HG03354 (cell line): ENCODE results near the gene C19orf38.
"Not testable (repeated sequence)": the region's sequence is repeated elsewhere in the genome, so short reads cannot be mapped to it uniquely, and the experiment has no call there.

Source experiments
- ATAC-seq: cut with Tn5 transposase; IDR thresholded peaks from one replicate; pipeline ENCODE4 v1.9.1; 2021; ENCODE audit warnings: mild to moderate bottlenecking; ENCODE audit not compliant: unreplicated experiment, poor library complexity, severe bottlenecking

C19orf38 gene

DNA sequence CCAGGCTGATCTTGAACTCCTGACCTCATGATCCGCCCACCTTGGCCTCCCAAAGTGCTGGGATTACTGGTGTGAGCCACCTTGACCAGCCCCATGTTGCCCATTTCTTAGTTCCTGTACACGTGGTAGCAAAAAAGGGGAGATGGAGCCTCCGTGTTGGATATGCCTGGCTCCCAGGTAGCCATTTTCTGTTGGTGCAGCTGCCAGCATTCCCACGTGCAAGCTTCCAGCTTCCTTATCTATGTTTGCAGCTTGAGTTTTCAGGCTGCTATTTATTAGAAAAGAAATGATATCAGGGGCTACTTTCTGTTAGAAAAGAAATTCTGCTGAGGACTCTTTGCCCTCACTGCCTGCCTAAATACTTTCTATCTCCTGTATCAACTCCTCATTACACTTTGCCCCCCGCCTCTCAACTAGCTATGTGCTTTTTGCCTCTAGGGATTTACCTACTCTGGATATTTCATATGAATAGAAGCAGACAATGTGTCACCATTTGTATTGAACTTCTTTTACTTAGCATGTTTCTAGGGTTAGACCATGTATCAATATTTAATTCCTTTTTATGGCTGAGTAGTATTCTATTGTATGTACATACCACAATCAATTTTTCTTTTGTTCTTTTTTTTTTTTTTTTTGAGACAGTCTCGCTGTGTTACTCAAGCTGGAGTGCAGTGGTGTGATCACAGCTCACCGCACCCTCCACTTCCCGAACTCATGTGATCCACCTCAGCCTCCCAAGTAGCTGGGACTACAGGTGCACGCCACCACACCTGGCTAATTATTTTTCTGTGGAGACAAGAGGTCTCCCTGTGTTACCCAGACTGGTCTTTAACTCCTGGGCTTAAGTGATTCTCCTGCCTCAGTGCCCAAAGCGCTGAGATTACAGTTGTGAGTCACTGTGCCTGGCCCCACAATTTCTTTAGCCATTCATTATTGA, 8.8 kb upstream of the C19orf38 start:
- ATAC-seq = no peak

DNA sequence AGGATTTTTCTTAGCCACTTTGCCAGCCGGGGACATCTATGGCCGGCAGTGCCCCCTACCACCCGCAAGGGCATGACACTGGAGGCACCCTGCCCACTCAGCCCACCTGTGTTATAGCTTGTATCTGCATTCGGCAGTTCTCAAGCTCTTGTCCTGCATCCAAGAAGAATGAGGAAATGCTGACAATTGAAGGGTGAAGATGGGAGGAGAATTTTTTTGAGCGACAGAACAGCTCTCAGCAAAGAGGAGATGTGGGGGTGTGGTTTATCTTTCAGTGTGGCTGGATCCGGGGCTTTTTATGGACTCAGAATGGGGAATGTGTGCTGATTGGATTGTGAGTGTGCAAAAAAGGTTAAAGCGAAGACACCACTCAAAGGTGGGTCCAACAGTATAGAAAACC, 5.4 kb upstream of the C19orf38 start:
- ATAC-seq = no peak

DNA sequence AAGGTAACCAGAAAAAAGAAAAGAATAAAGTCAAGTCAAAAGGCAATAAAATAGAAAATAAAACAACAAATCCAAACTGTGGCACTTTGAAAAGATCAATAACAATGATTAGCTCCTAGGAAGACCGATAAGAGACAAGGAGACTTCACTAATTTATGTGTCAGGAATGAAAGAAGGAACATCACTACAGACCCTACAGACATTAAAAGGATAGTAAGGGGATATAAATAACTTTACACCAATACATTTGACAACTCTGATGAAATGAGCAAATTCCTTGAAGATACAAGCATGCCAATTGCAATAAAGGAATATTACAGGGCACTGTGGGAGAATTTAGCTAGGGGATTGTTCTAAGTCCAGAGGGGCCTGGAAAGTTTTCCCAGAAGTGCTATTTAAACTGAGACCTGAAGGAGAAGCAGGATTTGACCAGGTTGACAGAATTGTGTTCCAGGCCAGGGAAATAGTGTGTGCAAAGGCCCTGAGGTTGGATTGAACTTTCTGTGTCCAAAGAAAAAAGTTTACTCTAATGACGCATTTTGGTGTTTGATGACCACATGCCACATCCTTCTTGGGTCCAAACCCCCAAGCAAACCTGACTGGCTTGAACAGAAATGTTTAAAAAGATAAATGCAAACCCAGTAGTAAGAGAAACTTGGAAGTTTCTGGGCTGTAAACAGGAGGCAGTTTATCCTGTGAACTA, 1.6 kb upstream of the C19orf38 start:
- no peak for ATAC-seq

DNA sequence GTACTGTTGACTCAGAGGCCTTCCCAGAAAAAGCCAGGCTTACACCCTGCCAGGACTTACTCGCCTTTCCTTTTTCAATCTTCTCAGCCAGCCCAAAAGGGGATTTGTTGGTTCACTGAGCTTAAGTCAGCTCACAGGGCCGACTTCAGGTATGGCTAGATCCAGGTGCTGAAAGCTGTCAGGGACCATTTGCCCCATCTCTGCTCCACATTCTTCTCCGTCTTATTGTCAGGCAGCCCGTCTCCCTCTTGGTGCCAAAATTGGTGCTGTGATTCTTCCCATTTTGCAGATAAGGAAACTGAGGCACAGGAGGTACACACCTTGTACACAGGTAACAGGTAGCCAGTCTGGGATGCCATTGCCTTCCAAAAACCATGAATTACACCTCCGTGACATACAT, 2.4 kb downstream of the C19orf38 start:
- ATAC-seq = no peak

DNA sequence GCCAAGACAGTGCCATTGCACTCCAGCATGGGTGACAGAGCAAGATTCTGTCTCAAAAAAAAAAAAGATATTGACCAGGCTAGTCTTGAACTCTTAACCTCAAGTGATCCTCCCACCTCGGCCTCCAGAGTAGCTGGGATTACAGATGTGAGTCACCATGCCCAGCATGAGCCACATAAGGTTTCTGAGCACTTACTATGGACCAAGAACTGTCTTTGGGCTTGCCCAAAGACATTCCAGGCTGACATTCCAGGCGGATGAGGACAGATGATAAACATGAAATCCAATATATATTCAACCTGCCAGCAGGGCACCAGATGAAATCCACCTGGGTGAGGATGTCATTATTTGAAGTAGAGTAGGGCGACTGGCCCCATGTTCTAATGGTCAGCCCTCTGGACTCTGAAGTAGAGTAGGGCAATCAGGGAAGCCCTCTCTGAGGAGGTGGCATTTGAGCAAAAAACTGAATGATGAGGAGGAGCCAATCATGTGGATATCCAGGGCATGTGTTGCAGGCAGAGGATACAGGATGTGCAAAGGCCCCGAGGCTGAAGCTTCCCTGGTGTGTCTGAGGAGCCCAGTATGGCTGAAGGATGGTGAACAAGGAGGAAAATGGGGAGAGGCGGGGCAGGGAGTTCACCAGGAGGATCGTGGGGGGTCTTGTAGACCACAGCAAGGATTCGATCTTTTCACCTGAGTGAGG, 4.0 kb downstream of the C19orf38 start:
- no peak for ATAC-seq

DNA sequence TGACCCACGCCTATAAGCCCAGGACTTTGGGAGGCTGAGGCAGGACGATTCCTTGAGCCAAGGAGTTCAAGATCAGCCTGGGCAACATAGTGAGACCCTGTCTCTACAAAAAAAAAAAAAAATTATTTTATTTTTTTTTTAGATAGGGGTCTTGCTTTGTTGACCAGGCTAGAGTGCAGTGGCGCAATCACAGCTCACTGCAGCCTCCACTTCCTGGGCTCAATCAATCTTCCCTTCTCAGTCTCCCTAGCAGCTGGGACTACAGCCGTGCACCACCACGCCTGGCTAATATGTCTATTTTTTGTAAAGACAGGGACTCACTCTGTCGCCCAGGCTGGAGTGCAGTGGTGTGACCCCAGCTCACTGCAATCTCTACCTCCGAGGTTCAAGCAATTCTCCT, 4.7 kb downstream of the C19orf38 start:
- no peak for ATAC-seq

DNA sequence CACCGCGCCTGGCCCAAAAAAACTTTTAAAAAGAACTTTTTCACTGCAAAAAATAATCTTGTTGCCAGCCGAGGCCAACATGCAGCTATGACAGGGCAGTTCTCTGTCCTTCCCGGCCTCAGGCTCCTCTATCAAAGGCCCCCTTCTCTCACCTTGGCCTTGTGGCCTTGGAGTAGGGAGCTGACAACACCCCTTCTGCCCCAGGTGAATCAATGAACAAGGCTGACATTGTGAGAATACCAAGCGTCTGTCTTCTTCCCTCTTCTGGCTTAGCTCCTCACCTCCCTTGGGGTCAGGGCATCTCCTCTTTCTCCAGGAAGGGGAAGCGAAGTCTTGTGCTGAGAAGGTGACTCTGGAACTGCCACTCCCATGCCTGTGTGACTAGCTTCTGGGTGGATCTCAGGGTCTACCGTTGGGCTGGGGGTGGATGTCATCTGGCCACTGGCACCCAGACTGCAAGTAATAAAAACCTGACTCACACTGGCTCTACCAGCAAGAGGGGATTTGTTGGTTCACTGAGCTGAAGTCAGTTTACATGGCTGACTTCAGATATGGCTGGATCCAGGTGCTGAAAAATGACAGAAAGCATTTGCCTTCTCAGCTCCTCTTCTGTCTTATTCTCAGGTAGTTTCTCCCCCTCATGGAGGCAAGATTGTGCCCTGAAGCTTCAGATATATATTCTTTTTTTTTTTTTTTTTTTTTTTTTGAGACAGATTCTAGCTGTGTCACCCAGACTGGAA, 6.3 kb downstream of the C19orf38 start:
- no peak for ATAC-seq

DNA sequence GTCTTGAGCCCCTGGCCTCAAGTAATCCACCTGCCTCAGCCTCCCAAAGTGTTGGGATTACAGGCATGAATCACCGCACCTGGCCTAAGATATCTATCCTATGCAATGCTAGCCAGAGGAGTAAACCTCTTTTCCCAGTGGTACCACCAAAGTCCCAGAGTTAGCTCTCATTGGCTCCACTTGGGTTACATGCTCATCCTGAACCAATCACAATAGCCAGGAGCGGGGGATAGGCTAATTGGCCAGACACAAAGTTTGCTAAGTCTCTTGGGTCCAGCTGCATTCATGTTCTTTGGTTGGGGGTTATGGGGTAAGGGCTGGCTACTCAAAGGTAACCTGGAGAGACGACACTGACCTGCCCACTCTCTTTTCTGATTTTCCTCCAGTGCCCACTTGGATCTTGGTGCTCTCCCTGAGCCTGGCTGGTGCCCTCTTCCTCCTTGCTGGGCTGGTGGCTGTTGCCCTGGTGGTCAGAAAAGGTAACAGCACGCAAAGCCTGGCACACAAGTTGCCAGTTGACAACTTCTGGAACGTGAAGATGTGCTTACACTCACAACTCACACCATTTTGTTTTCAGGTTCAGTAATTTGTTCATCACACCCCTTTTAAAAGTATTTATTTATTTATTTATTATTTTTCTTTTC, 7.8 kb downstream of the C19orf38 start:
- no peak for ATAC-seq

DNA sequence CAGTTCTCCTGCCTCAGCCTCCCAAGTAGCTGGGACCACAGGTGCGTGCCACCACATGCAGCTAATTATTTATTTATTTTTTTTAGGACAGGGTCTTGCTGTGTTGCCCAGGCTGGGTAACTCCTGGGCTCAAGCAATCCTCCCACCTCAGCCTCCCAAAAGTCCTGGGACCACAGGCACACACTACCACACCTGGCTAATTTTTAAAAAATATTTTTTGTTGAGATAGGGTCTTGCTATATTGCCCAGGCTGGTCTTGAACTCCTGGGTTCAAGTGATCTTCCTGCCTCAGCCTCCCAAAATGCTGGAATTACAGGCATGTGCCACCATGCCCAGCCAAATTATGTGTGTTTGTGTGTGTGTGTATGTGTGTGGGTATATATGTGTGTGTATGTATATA, 8.7 kb downstream of the C19orf38 start:
- ATAC-seq = not testable (repeated sequence)

DNA sequence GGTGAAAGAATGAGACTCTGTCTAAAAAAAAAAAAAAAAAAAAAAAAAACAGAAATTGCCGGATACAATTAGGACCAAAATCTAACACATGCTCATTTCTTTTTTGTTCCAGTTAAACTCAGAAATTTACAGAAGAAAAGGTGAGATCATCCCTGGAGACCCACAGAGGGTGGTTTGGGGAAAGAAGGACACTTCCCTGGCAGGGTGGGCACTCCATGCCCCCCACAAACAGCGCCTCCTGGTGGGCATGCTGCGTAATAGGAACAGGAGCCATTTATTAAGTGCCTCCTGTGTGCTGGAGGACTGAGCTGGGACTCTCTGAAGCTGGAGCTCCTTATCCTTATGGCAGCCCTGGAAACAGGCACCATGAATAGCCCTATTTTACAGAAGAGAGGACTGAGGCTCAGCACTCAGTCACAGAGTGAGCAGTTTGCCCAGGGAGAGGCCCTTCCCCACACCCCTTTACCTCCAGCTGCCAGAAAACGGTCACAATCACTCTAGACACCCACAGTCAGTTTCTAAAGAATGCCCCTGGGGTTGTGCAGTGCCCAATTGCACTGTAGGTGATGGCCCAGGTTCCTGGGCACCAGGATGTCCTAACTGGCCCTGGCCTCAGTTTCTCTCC, 10.1 kb downstream of the C19orf38 start:
- no peak for ATAC-seq

DNA sequence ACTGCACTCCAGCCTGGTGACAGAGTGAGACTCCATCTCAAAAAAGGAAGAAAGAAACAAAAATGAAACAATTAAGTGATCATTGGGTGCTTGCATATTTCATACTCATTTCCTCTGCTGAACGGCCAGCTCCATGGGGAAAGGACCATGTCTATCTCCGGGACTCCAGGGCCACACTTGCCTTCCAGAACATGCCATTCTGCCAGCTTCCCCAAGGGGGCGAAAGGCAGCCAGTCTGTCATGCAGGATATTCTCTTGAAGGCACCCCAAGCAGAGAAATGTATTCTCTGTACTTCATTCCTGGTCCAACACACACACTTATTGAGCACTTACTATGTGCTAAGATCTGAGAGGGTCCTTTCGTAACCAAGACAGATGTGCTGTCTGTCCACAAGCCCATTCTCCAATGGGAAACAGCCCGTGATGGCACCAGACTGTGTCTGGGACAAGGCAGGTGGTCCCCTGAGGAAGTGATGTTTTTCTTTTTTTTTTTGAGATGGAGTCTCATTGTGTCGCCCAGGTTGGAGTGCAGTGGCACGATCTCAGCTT, 13.0 kb downstream of the C19orf38 start:
- ATAC-seq = no peak

DNA sequence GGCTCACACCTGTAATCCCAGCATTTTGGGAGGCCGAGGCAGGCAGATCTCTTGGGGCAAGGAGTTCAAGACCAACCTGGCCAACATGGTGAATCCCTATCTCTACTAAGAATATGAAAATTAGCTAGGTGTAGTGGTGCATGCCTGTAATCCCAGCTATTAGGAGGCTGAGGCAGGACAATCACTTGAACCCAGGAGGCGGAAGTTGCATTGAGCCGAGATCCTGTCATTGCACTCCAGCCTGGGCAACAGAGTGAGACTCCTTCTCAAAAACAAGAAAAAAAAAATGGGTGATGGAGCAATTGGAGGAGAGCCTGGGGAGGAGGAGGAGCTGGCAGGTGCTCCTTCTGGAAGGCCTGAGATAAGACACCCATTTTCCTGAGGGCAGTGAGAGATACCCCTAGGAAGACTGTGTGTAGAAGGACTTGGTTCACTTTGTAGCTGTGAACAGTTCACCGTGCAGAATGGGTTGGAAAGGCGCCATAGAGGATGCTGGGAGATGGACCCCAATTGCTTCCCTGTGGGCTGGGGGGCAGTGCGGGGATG, 14.4 kb downstream of the C19orf38 start:
- ATAC-seq = no peak

DNA sequence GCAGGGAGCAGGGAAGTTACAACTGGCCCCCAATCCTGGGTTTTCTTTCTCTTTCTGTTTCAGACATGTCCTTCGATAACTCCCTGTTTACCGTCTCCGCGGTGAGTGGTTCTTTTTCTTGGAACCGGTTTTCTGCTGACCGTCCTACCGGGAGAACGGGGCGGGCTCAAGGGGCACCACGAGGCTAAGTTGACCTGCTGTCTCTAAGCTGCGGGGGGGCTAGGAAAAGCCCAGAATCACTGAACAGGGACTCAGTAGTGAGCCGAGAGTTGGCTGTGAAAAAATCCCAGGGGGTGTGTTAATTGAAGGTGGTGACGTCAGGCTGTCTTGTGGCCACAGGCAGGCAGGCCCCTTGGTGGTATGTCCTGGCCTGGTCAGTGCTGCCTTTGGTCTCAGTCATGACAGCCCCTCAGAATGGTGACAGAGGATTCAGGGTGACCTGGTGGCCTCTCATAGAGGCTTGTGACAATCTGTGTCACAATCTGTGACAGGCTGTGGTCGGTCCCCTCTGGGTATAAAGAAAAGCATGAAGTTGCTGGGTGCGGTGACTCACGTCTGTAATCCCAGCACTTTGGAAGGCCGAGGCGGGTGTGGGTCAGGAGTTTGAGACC, 15.0 kb downstream of the C19orf38 start:
- ATAC-seq = no peak

DNA sequence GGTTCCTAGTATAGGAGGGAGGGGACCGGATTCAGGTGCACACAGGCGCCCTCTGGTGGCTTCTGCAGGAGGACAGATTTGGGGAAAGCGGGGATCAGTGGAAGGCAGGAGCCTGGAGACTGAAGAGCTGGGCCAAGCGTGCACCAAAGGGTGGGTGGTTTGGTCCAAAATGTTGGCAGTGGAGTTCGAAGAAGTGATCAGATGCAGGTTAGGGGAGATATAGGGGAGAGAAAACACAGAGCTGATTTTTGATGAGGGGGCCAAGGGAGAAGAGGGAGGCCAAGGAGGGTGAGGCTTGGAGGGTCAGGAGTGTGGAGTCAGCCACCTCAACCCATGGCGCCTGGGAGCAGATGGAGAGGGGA, 16.3 kb downstream of the C19orf38 start:
- ATAC-seq = no peak

DNA sequence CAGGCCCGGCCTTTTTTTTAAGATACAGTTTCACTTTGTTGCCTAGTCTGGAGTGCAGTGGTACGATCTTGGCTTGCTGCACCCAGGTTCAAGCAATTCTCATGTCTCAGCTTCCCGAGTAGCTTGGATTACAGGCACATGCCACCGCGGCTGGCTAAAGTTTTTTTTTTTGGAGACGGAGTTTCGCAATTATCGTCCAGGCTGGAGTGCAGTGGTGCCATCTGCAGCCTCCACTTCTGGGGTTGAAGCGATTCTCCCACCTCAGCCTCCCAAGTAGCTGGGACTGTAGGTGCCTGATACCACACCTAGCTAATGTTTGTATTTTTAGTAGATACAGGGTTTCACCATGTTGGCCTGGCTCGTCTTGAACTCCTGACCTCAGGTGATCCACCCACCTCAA, 18.3 kb downstream of the C19orf38 start:
- no peak for ATAC-seq

DNA sequence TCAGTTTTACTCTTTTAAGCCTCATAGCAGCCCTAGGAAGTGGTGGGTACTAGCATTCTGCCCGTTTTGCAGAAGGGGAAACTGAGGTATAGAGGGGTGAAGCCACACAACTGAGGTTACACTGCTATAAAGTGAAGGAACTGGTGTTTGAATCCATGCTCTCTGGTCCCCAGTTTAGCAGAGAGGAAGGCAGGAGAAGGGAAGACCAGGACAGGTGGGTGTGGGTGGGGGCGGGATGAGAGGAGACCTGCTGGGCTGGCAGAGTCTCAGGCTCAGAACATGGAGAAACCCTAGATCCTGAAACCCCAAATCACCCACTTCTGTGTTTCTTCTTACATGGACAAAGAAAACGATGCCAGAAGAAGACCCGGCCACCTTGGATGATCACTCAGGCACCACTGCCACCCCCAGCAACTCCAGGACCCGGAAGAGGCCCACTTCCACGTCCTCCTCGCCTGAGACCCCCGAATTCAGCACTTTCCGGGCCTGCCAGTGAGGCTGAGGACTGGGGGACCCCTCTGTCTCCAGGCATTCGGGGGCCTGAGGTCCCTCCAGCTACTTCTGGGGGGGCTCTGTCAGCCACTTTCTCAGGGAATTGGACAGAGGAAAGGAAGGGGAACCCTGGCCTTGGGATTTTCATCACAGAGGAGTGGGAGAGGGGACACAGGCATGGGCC, 20.8 kb downstream of the C19orf38 start:
- ATAC-seq = no peak

DNA sequence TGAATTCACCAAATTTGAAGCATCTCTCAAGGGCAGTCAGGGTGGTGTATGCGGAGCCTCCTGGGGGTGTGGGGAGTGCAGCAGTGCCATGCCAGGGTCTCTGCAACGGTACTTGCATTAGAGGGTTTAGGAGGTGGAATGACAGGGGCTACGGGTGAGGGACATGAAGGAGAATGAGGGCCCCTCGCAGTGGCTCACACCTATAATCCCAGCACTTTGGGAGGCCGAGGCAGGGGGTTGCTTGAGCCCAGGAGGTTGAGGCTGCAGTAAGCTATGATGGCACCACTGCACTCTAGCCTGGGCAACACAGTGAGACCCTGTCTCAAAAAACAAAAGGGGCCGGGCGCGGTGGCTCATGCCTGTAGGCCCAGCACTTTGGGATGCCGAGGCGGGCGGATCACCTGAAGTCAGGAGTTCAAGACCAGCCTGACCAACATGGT, 21.7 kb downstream of the C19orf38 start:
- not testable (repeated sequence) for ATAC-seq
